Kidney tubule cell (primary cell): ENCODE results near the gene PLS3.

ENCODE experiments used
- DNase-seq: peaks from one replicate; pipeline ENCODE4 v3.0.0-alpha.2; 2018; ENCODE audit warnings: low spot score

PLS3 gene

GRCh38 chrX:115693476-115693875 lies 132.5 kb downstream of the PLS3 start:
- DNase-seq = no peak

- no peak for DNase-seq
Measured at GRCh38 chrX:115694028-115694427, 133.1 kb downstream of the PLS3 start.

GRCh38 chrX:115696039-115696438 lies 135.1 kb downstream of the PLS3 start:
- DNase-seq = no peak

- no peak for DNase-seq
Measured at GRCh38 chrX:115696939-115697338, 136.0 kb downstream of the PLS3 start.

GRCh38 chrX:115697806-115698205 lies 136.8 kb downstream of the PLS3 start:
- no peak for DNase-seq
